Activated CD4-positive, CD25-positive, alpha-beta regulatory T cell treated with anti-CD3 and anti-CD28 coated beads, Interleukin-2, amount 50 U/mL, for 72 hours (primary cell): ENCODE measurements around the gene INPP4B.

Source experiments
- DNase-seq: peaks from one replicate; pipeline ENCODE4 v3.0.0; 2021

The INPP4B gene

DNA sequence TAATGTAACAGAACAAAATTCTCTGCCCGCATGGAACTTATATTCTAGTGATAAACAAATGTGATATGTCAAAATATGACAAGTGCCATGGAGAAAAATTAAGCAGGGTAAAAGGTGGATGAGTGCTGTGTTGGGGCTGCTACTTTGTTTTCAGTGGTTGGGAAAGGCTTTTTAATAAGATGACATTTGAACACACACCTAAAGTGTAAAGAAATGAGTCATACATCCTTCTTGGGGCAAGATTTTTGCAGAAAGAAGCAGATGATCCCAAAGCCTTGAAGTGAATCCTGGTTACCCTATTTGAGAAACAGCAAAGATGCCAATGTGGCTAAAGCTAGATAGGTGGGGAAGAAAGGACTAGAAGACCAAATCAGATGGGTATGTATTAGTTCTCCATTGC is 564.1 kb downstream of the INPP4B start:
- no peak for DNase-seq

GRCh38 chr4:142278663-142279062 is 567.4 kb downstream of the INPP4B start:
- no peak for DNase-seq

DNA sequence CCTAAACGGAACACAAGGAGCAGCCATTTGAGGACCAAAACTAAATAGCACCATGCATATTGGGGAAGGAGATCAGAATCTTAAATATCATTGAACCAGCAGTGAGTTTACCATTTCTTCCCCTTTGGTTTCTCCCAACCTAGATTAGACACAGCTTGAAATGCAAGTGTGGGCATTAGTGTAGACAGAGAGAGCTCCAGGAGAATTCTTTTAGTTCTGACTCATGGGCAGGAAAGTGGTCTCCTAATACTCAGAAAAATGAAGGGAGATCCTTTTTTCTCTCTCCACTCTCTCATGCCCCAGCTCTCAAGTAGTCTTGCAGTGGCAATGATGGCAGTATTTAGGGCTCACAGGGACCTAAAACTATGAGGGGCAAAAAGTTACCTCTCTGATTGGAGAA is 567.9 kb downstream of the INPP4B start:
- DNase-seq: no peak

- no peak for DNase-seq
Measured at GRCh38 chr4:142274137-142274536, 572.0 kb downstream of the INPP4B start.

GRCh38 chr4:142272452-142272851 is 573.6 kb downstream of the INPP4B start:
- no peak for DNase-seq

DNA sequence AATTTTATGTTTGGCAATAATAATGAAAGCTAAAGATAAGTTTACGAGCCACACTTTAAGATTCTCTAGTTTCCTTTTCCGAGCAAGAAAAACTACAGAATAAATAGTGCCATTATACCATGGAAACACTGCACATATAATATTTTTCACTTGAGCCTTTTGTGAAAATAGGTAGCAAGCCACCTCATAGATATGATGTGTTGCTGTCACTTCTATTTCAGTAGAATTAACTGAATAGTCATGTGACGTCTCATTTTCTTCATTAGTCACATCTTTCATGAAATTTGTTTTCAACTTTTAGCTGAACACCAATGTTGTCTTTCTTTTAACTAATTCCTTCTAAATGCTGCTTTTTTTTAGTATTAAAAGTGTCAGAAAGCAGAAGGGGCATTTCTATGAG is 574.3 kb downstream of the INPP4B start:
- no peak for DNase-seq

- no peak for DNase-seq
Measured at GRCh38 chr4:142267101-142267500, 579.0 kb downstream of the INPP4B start.

DNA sequence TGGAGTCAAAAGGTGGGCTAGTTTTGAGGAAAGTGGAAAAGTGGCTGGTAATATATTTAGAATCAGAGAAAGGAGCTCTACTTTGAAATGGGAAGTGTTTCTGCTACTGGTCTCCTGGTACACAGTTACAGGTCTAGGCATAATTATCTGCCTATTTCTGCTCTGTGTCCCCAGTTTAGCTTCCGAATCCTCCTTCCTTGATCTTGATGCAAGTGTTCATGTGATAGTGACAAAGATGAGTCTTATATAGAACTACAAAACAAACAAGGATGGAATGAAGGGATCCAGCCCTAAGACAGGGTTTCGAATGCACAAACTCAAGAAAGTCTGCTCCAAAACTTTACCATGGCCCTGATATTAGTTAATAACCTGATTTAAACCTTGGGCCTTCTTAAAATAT is 580.2 kb downstream of the INPP4B start:
- no peak for DNase-seq

DNA sequence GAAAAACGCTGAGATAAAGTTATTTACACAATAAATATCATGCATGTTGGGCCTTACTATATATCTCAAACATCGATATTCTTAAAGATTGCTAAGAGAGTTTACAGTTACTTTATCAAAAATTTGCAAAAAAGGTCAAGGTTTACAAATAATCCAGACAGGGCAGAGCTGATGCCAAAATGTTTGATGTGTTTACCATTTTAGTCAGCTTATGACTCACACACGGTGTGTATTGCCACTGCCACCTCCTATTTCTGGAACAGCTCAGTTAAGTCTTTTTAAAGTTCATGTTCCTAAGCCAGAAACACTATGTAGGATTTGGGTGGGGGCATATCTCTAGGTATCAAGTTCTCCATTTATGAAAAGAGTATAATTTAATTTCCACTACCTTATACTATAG is 580.6 kb downstream of the INPP4B start:
- no peak for DNase-seq

DNA sequence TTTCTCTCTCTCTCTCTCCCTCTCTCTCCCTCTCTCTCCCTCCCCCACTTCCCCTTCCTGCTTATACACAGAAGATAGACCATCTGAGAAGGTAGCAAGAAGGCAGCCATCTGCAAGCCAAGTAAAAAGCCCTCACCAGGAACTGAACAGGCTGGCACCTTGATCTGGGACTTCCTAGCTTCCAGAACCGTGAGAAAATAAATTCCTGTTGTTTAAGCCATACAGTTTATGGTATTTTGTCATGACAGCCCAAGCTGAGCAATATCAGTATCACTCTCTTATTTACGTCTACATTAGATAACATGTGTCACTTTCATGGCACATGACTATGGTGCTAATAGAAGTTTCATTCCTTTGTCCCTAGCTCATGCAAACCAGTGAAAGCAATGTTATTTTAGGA is 581.1 kb downstream of the INPP4B start:
- DNase-seq: no peak

DNA sequence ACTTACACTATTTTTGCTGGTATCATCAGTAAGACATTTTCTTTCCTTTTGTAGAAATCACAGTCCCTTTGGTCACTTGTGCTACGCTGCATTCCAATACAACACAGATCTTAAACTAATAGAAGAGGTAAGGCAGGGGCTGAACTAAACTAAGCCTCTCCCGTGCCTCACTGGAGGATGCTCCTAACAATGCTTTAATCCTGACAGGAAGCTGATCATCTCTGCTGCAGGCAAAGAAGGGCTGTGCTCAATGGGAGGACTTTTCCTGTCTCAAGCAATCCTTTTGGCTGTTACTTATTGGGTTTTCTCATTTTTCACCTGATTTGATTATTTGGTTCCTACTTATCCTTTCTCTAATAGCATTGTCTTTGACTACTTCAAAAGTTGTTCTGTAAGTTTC is 583.1 kb downstream of the INPP4B start:
- DNase-seq: no peak

GRCh38 chr4:142248946-142249345 is 597.2 kb downstream of the INPP4B start:
- no peak for DNase-seq

DNA sequence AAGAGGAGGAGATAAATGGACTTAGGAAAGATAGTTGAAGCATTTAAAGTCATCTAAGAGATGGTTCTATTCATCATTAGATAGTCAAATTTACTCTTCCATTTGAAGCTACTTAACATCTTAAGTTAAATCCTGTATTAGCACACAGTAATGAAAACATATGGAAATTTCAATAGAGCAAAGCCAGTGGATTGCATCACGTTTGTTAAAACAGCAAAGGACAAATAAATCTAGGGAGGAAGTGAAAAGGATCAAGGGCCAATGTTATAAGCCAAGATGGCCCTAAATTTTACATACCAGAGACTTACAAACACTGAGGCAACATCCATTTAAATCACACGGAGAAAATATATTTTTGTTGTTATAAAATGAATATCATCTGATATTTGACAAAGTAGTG is 602.8 kb downstream of the INPP4B start:
- no peak for DNase-seq

DNA sequence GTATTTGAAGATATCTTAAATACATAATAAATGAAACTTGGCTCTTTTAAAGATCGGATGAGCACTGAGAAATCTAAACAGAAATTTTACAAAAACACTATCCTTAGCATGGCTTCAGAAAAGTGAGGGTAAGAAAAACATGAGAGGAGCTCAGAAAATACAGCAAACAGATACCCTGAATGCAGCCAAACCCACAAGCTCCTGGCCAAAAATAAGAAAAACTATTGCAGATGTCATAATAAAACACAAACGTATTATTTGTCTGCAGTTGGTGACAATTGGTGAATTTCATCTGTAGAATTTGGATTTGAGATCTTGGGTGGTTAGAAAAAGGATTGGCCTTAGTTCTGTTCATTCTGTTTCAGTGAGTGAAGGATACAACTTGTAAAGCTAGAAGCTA is 603.9 kb downstream of the INPP4B start:
- DNase-seq: no peak

GRCh38 chr4:142238589-142238988 is 607.5 kb downstream of the INPP4B start:
- DNase-seq: no peak

DNA sequence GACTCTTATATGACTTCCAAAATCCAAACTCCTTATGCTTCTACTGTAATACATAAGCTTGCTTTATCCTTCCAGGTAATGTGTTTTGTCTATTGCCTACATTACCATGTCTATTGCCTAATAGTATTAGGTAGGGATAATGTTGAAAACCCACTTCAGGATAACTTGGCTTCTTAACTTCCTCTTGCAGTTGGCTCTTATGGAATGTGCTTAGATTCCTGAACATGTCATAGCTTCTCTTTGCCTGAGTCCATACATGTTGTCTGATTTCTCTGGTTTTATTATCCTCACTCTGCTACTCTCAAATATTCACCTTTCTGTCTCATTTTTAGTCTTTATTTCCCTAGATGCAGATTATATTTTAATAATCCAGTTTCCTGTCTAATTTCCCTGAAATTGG is 609.8 kb downstream of the INPP4B start:
- no peak for DNase-seq

DNA sequence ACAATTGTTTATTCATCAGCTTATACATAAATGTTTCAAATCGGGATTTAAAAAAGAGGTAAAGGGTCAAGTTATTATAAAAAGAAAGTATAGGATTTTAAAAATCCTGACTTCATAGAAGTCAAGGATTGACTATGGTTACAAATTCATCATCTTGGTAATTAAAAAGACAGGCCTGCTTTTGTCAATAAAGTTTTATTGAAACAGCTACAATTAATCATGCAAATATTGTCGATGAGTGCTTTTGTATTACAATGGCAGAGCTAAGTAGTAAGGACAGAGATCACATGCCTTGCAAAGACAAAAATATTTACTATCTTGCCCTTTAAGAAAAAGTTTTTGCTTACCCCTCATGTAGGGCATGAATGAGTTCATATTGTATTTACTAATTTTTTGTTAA is 614.3 kb downstream of the INPP4B start:
- DNase-seq: no peak

DNA sequence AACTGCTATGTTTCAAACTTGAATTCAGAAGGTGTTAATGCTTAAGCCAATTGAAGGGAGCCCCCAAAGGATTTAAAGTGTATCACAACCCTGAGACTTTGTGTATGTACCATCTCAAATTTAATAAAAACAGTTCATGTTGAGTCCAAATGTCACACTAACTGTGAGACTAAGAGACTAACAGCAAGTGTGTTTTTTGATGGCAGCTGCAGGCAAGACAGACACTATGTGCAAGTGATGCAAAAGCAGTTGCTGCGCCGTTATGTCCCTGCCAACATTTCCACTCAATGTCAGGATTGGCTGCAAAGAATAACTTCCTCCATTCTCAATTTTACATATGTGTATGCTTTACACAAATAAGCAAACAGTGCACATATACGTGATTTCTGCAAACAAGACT is 615.1 kb downstream of the INPP4B start:
- no peak for DNase-seq

GRCh38 chr4:142226014-142226413 is 620.1 kb downstream of the INPP4B start:
- no peak for DNase-seq

GRCh38 chr4:142222127-142222526 is 624.0 kb downstream of the INPP4B start:
- DNase-seq: no peak

GRCh38 chr4:142218726-142219125 is 627.4 kb downstream of the INPP4B start:
- DNase-seq: no peak

- DNase-seq: no peak
Measured at GRCh38 chr4:142211444-142211843, 634.7 kb downstream of the INPP4B start.

- no peak for DNase-seq
Measured at GRCh38 chr4:142203505-142203904, 642.6 kb downstream of the INPP4B start.

DNA sequence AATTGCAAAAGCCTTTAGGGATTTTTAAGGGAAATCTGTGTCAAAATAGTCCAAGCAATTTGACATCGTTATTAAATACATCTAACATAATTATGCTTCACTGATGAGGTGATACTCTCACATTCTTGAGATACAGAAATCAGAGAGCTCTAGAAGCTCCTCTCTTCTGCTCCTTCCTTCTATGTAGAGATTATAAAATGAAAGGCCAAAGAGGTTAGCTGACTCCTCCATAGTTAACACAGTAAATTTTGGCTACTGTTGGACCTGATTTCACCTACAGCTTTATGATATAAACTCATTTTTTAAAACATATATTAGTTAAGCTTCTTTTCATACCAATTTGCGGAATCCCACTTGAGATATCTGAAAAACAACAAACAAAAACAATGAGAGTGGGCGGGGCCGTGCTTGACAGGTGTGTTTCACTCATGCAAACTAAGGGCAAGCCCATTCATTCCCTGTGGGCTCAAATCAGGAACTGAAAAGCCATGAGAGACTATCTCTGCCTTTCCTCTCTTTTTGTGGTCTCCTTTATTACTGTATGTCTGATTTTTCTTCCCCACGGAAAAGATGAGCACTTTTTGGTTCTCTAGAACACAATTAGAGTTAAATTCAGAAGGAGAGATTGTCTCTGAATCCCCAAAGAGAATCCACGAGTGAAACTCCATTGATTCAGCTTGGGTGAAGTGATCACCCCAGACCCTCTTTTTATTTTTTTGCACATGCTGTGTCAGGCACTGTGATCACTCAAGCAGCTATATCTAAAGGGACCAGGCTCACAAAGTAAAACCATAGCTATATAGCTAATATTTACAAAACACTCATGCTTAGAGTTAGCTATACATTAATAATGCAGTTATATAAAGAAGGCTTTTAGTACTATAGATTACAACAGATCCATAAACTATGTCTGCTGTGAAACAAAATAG is 643.4 kb downstream of the INPP4B start:
- DNase-seq: no peak

- no peak for DNase-seq
Measured at GRCh38 chr4:142201041-142201440, 645.1 kb downstream of the INPP4B start.
